GM18502 (cell line): ENCODE results near the gene CAMK2A.
"Not testable (repeated sequence)": the region's sequence is repeated elsewhere in the genome, so short reads cannot be mapped to it uniquely, and the experiment has no call there.

Source experiments
- ATAC-seq: cut with Tn5 transposase; IDR thresholded peaks from one replicate; pipeline ENCODE4 v1.9.1; 2021; ENCODE audit warnings: mild to moderate bottlenecking; ENCODE audit not compliant: unreplicated experiment, poor library complexity

The CAMK2A gene

GRCh38 chr5:150262502-150262901 lies 27.1 kb downstream of the CAMK2A start:
- ATAC-seq: no peak

- ATAC-seq: no peak
Measured at GRCh38 chr5:150261231-150261630, 28.3 kb downstream of the CAMK2A start.

GRCh38 chr5:150258130-150258529 lies 31.4 kb downstream of the CAMK2A start:
- ATAC-seq: no peak

- ATAC-seq: no peak
Measured at GRCh38 chr5:150257424-150257823, 32.1 kb downstream of the CAMK2A start.

GRCh38 chr5:150256410-150257064 lies 33.0 kb downstream of the CAMK2A start:
- ATAC-seq: no peak

- ATAC-seq: no peak
Measured at GRCh38 chr5:150255659-150256409, 33.7 kb downstream of the CAMK2A start.

- ATAC-seq: no peak
Measured at GRCh38 chr5:150254774-150255173, 34.8 kb downstream of the CAMK2A start.

- ATAC-seq: no peak
Measured at GRCh38 chr5:150254363-150254762, 35.2 kb downstream of the CAMK2A start.

- no peak for ATAC-seq
Measured at GRCh38 chr5:150253416-150254208, 36.0 kb downstream of the CAMK2A start.

- no peak for ATAC-seq
Measured at GRCh38 chr5:150252489-150252888, 37.1 kb downstream of the CAMK2A start.

- no peak for ATAC-seq
Measured at GRCh38 chr5:150251504-150251903, 38.1 kb downstream of the CAMK2A start.

- no peak for ATAC-seq
Measured at GRCh38 chr5:150249744-150250143, 39.8 kb downstream of the CAMK2A start.

GRCh38 chr5:150248946-150249345 lies 40.6 kb downstream of the CAMK2A start:
- no peak for ATAC-seq

GRCh38 chr5:150248493-150248892 lies 41.1 kb downstream of the CAMK2A start:
- not testable (repeated sequence) for ATAC-seq

- no peak for ATAC-seq
Measured at GRCh38 chr5:150247726-150248125, 41.8 kb downstream of the CAMK2A start.

- no peak for ATAC-seq
Measured at GRCh38 chr5:150246835-150247234, 42.7 kb downstream of the CAMK2A start.

- ATAC-seq: no peak
Measured at GRCh38 chr5:150246429-150246828, 43.1 kb downstream of the CAMK2A start.

- ATAC-seq: no peak
Measured at GRCh38 chr5:150245808-150246207, 43.8 kb downstream of the CAMK2A start.

- no peak for ATAC-seq
Measured at GRCh38 chr5:150245111-150245789, 44.3 kb downstream of the CAMK2A start.

- no peak for ATAC-seq
Measured at GRCh38 chr5:150244209-150244608, 45.4 kb downstream of the CAMK2A start.

- no peak for ATAC-seq
Measured at GRCh38 chr5:150243590-150243989, 46.0 kb downstream of the CAMK2A start.
